GM23338 (cell line): ENCODE data around the gene GPRC5C. TPM values are rescaled to one million over a fixed set of nuclear protein-coding genes. Genes with fewer than 3 reads are reported as not detected.

Source experiments
- ATAC-seq: fragments of 200-7000 bp; cut with Tn5 transposase; 3 replicates; pipeline ENCODE4 v1.9.1; 2020
- DNase-seq: peaks from one replicate; pipeline ENCODE4 v3.0.0-alpha.2; 2015; ENCODE audit warnings: low spot score
- H2AFZ ChIP-seq: fragments of 200-600 bp; sonication (generic); 2 replicates; pipeline ENCODE4 v1.8.0; 2016; ENCODE audit warnings: antibody characterized with exemption, mild to moderate bottlenecking, moderate library complexity
- H3F3A ChIP-seq: fragments of 200-600 bp; sonication (generic); replicated peaks from 2 replicates; pipeline ENCODE4 v1.8.0; 2017; ENCODE audit warnings: antibody characterized with exemption, mixed run types, low read depth
- H3K27ac ChIP-seq: fragments of 200-600 bp; sonication (generic); 2 replicates; pipeline ENCODE4 v1.6.1; 2016; ENCODE audit warnings: low read depth
- H3K27me3 ChIP-seq: fragments of 200-600 bp; sonication (generic); 2 replicates; pipeline ENCODE4 v1.8.0; 2016; ENCODE audit warnings: mild to moderate bottlenecking, mixed run types, moderate library complexity; ENCODE audit not compliant: insufficient read depth
- H3K36me3 ChIP-seq: fragments of 200-600 bp; sonication (generic); 2 replicates; pipeline ENCODE4 v1.8.0; 2016; ENCODE audit warnings: mild to moderate bottlenecking; ENCODE audit not compliant: insufficient read depth
- H3K4me1 ChIP-seq: fragments of 200-600 bp; sonication (generic); 2 replicates; pipeline ENCODE4 v1.8.0; 2016; ENCODE audit warnings: mild to moderate bottlenecking, moderate library complexity; ENCODE audit not compliant: insufficient read depth
- H3K4me2 ChIP-seq: fragments of 200-600 bp; sonication (generic); 2 replicates; pipeline ENCODE4 v1.7.1; 2017; ENCODE audit warnings: mixed run types
- H3K4me3 ChIP-seq: fragments of 200-600 bp; sonication (generic); 2 replicates; pipeline ENCODE4 v1.6.1; 2016; ENCODE audit warnings: mixed run types
- H3K79me2 ChIP-seq: fragments of 200-600 bp; sonication (generic); replicated peaks from 2 replicates; pipeline ENCODE4 v1.8.0; 2017; ENCODE audit warnings: mild to moderate bottlenecking; ENCODE audit not compliant: insufficient read depth
- H3K9me2 ChIP-seq: fragments of 200-600 bp; sonication (generic); 2 replicates; pipeline ENCODE4 v1.8.0; 2017; ENCODE audit not compliant: insufficient read depth
- H4K20me1 ChIP-seq: fragments of 200-600 bp; sonication (generic); replicated peaks from 2 replicates; pipeline ENCODE4 v1.8.0; 2017; ENCODE audit warnings: mild to moderate bottlenecking; ENCODE audit not compliant: insufficient read depth
- H3K27ac Mint-ChIP-seq: 2 replicates; pipeline ENCODE4 v1.8.0; 2020; ENCODE audit warnings: inconsistent platforms, mild to moderate bottlenecking, moderate library complexity, mixed read lengths
- H3K27me3 Mint-ChIP-seq: 3 replicates; pipeline ENCODE4 v1.8.0; 2022; ENCODE audit warnings: low read depth, mild to moderate bottlenecking, moderate library complexity, mixed read lengths, inconsistent platforms; ENCODE audit not compliant: insufficient read depth, poor library complexity
- H3K36me3 Mint-ChIP-seq: 3 replicates; pipeline ENCODE4 v1.8.0; 2021; ENCODE audit warnings: low read depth, mild to moderate bottlenecking, inconsistent platforms, moderate library complexity, mixed read lengths
- H3K4me1 Mint-ChIP-seq: 3 replicates; pipeline ENCODE4 v1.8.0; 2020; ENCODE audit warnings: mild to moderate bottlenecking, inconsistent platforms, mixed read lengths
- H3K4me3 Mint-ChIP-seq: 3 replicates; pipeline ENCODE4 v1.8.0; 2021; ENCODE audit warnings: moderate library complexity, mild to moderate bottlenecking, inconsistent platforms, mixed read lengths
- H3K9me3 Mint-ChIP-seq: 3 replicates; pipeline ENCODE4 v1.8.0; 2020; ENCODE audit warnings: moderate library complexity, mild to moderate bottlenecking, inconsistent platforms, mixed read lengths
- CREB1 ChIP-seq: fragments of 250-450 bp; sonication (Bioruptor Pico); IDR thresholded peaks from 2 replicates; pipeline ENCODE4 v1.5.0; 2020; ENCODE audit warnings: low read depth, mild to moderate bottlenecking, moderate library complexity
- CTCF ChIP-seq, 2 experiments: fragments of 200-600 bp in 1 of 2; sonication (generic) in 1 of 2; conservative IDR thresholded peaks; 2 replicates each; pipeline versions ENCODE4 v1.5.1 to v1.6.1; 2016 to 2017; ENCODE audit warnings: antibody characterized with exemption in 2 of 2, low read depth in 2 of 2, mild to moderate bottlenecking in 2 of 2, moderate library complexity in 1 of 2
- ETS1 ChIP-seq: IDR thresholded peaks from 2 replicates; pipeline ENCODE4 v1.6.1; 2016; ENCODE audit warnings: antibody characterized with exemption
- EZH2 ChIP-seq: fragments of 200-600 bp; sonication (generic); IDR thresholded peaks from one replicate; pipeline ENCODE4 v1.8.0; 2017; ENCODE audit warnings: antibody characterized with exemption, mild to moderate bottlenecking, low read depth; ENCODE audit not compliant: unreplicated experiment
- EZH2phosphoT487 ChIP-seq: fragments of 200-600 bp; sonication (generic); IDR thresholded peaks from one replicate; pipeline ENCODE4 v1.8.1; 2018; ENCODE audit warnings: antibody characterized with exemption; ENCODE audit not compliant: unreplicated experiment
- JUNB ChIP-seq: IDR thresholded peaks from one replicate; pipeline ENCODE4 v1.6.1; 2016; ENCODE audit warnings: antibody characterized with exemption; ENCODE audit not compliant: unreplicated experiment
- NANOG ChIP-seq: IDR thresholded peaks from 2 replicates; pipeline ENCODE4 v1.6.1; 2016; ENCODE audit warnings: antibody characterized with exemption, borderline replicate concordance
- STAT1 ChIP-seq: IDR thresholded peaks from one replicate; pipeline ENCODE4 v1.6.1; 2016; ENCODE audit warnings: antibody characterized with exemption; ENCODE audit not compliant: unreplicated experiment
- ZNF114 ChIP-seq: fragments of 250-450 bp; sonication (Bioruptor Pico); IDR thresholded peaks from 2 replicates; pipeline ENCODE4 v1.5.0; 2020; ENCODE audit warnings: mild to moderate bottlenecking, moderate library complexity
- ZNF331 ChIP-seq: fragments of 250-450 bp; sonication (Bioruptor Pico); IDR thresholded peaks from 2 replicates; pipeline ENCODE4 v1.5.0; 2020; ENCODE audit warnings: low read depth, mild to moderate bottlenecking, moderate library complexity
- polyA plus RNA-seq: library from polyadenylated mRNA; unstranded; fragments of >200 nt; fragmentation: Nextera tagmentation; extraction: Ambion mirVana; gene quantifications from 2 replicates; pipeline ENCODE4 v1.2.1, GENCODE V29; 2016
- total RNA-seq: library from RNA; depleted of rRNA; stranded (reverse); fragments of >200 nt; shearing (Covaris generic); gene quantifications from 2 replicates; pipeline ENCODE4 v1.2.3, GENCODE V29; 2014

Gene GPRC5C
- total and polyA plus RNA-seq, 2 experiments from 2014 or later: 9.0 to 22.4 TPM

GRCh38 chr17:74447628-74448159 is 15.8 kb downstream of the GPRC5C start:
- peaks cover 10% of the 10 kb centered on the region for H3K27me3 ChIP-seq
- no peaks in the 10 kb centered on the region for H3K79me2 ChIP-seq
- peaks cover 7% of the 10 kb centered on the region; the same call in 1 of the 2 replicates for H3K4me1 ChIP-seq
- H3K4me3 ChIP-seq: no peak overlapping the region
- H2AFZ ChIP-seq: no peak overlapping the region
- Mint-ChIP-seq H3K27me3 (peaks cover 15% of the 10 kb centered on the region), H3K36me3 (no peaks in the 10 kb centered on the region), H3K27ac (no peak overlapping the region; the same call in 1 of the 2 replicates), H3K4me3 (no peak overlapping the region), H3K9me3 (no peaks in the 10 kb centered on the region), H3K4me1 (peaks cover 32% of the 10 kb centered on the region)
- no peaks in the 10 kb centered on the region for H3F3A ChIP-seq
- H3K9me2 ChIP-seq: no peaks in the 10 kb centered on the region
- ATAC-seq: no peak
- DNase-seq: no peak
- H3K36me3 ChIP-seq: no peaks in the 10 kb centered on the region
- no peaks in the 10 kb centered on the region for H4K20me1 ChIP-seq
- no peak overlapping the region for H3K4me2 ChIP-seq
- H3K27ac ChIP-seq: no peak overlapping the region
- TF ChIP-seq JUNB (no peak), ZNF331 (CRISPR knock-in tag) (no peak), EZH2phosphoT487 (no peak), ETS1 (no peak), EZH2 (no peak), ZNF114 (CRISPR knock-in tag) (no peak), STAT1 (no peak), CREB1 (CRISPR knock-in tag) (no peak)

- no peaks in the 10 kb centered on the region; the same call in 1 of the 2 replicates for H3F3A ChIP-seq
- H2AFZ ChIP-seq: no peak overlapping the region
- Mint-ChIP-seq H3K4me3 (no peak overlapping the region), H3K4me1 (peaks cover 34% of the 10 kb centered on the region), H3K27ac (no peak overlapping the region), H3K27me3 (peaks cover 24% of the 10 kb centered on the region), H3K36me3 (no peaks in the 10 kb centered on the region), H3K9me3 (no peaks in the 10 kb centered on the region)
- no peaks in the 10 kb centered on the region for H3K79me2 ChIP-seq
- TF ChIP-seq CTCF (conservative IDR thresholded peaks at IDR 0.05; ENCODE audit: low read depth in 2 of 2) (no peak), NANOG (no peak), JUNB (no peak), ZNF331 (CRISPR knock-in tag) (no peak), ETS1 (no peak), EZH2phosphoT487 (no peak)
- no peak overlapping the region for H3K27ac ChIP-seq
- H3K4me2 ChIP-seq: no peak overlapping the region
- H3K9me2 ChIP-seq: no peaks in the 10 kb centered on the region
- H3K27me3 ChIP-seq: peaks cover 21% of the 10 kb centered on the region
- peaks cover 3% of the 10 kb centered on the region; the same call in 1 of the 2 replicates for H3K4me1 ChIP-seq
- H3K4me3 ChIP-seq: no peak overlapping the region
- H4K20me1 ChIP-seq: no peaks in the 10 kb centered on the region
- ATAC-seq: no peak
- no peaks in the 10 kb centered on the region for H3K36me3 ChIP-seq
- no peak for DNase-seq
Measured at GRCh38 chr17:74448756-74449155, 16.9 kb downstream of the GPRC5C start.
